ENCODE results near the gene PARP12.

PARP12 gene

DNA sequence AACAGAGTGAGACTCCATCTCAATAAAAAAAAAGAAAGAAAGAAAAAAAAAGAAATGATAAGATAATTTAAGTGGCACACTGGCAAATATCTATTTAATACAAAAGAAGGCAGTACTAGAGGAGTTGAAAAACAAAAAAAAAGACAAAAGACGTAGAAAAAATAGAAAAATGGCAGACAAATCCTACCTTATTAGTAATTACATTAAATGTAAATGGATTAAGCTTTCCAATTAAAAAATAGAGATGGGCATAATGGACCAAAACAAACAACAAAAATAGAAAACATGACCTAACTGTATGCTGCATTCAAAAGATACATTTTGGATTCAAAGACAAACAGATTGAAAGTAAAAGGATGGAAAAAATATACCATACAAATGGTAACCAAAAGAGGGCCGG is 5.3 kb upstream of the PARP12 start:
- no peak for TF ChIP-seq SIN3A (IDR thresholded peaks at IDR 0.05; ENCODE audit: borderline replicate concordance, insufficient read depth, low read length)
- no peak for TF ChIP-seq TAF1 (IDR thresholded peaks at IDR 0.05; ENCODE audit: borderline replicate concordance, insufficient read depth, low read length)
- TF ChIP-seq, protein P1, sequence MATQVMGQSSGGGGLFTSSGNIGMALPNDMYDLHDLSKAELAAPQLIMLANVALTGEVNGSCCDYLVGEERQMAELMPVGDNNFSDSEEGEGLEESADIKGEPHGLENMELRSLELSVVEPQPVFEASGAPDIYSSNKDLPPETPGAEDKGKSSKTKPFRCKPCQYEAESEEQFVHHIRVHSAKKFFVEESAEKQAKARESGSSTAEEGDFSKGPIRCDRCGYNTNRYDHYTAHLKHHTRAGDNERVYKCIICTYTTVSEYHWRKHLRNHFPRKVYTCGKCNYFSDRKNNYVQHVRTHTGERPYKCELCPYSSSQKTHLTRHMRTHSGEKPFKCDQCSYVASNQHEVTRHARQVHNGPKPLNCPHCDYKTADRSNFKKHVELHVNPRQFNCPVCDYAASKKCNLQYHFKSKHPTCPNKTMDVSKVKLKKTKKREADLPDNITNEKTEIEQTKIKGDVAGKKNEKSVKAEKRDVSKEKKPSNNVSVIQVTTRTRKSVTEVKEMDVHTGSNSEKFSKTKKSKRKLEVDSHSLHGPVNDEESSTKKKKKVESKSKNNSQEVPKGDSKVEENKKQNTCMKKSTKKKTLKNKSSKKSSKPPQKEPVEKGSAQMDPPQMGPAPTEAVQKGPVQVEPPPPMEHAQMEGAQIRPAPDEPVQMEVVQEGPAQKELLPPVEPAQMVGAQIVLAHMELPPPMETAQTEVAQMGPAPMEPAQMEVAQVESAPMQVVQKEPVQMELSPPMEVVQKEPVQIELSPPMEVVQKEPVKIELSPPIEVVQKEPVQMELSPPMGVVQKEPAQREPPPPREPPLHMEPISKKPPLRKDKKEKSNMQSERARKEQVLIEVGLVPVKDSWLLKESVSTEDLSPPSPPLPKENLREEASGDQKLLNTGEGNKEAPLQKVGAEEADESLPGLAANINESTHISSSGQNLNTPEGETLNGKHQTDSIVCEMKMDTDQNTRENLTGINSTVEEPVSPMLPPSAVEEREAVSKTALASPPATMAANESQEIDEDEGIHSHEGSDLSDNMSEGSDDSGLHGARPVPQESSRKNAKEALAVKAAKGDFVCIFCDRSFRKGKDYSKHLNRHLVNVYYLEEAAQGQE (IDR thresholded peaks at IDR 0.05; ENCODE audit: insufficient read depth in 1 of 2, low read depth in 2 of 2, low read length in 2 of 2): no peak
- no peak for TF ChIP-seq FOXP2 (optimal IDR thresholded peaks at IDR 0.05; ENCODE audit: borderline replicate concordance, extremely low read depth, extremely low read length, insufficient read depth)
- no peak for TF ChIP-seq POLR2AphosphoS5 (IDR thresholded peaks at IDR 0.05; ENCODE audit: low read depth, low read length)

GRCh38 chr7:140067052-140067451 is 4.3 kb upstream of the PARP12 start:
- TF ChIP-seq TAF1 (IDR thresholded peaks at IDR 0.05; ENCODE audit: borderline replicate concordance, insufficient read depth, low read length) (no peak), FOXP2 (optimal IDR thresholded peaks at IDR 0.05; ENCODE audit: borderline replicate concordance, extremely low read depth, extremely low read length, insufficient read depth) (no peak), SIN3A (IDR thresholded peaks at IDR 0.05; ENCODE audit: borderline replicate concordance, insufficient read depth, low read length) (no peak), POLR2AphosphoS5 (IDR thresholded peaks at IDR 0.05; ENCODE audit: low read depth, low read length) (no peak)
- TF ChIP-seq, protein P1 (IDR thresholded peaks at IDR 0.05; ENCODE audit: insufficient read depth in 1 of 2, low read depth in 2 of 2, low read length in 2 of 2): no peak

DNA sequence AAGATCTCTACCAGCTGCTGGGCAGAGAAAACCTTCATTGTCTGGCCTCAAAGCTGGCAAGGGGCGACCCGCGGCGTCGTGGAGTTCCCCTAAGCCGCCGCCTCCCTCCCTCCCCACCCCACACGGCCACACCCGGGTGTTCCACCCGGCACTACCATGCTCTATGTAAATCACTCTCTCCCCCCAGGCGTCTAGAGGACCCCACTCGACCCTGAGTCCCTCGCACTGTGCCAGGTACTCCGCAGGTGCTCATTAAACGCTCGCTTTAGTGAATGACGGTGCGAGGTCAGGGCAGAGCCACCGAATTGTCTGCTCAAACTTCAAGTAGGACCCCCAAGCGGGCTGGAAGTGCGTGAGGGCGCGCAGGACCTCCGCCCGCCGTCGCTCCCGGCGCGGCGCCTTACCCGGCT is 628 bp downstream of the PARP12 start:
- no peak for TF ChIP-seq FOXP2 (optimal IDR thresholded peaks at IDR 0.05; ENCODE audit: borderline replicate concordance, extremely low read depth, extremely low read length, insufficient read depth)
- no peak for TF ChIP-seq SIN3A (IDR thresholded peaks at IDR 0.05; ENCODE audit: borderline replicate concordance, insufficient read depth, low read length)
- TF ChIP-seq TAF1 (IDR thresholded peaks at IDR 0.05; ENCODE audit: borderline replicate concordance, insufficient read depth, low read length): no peak
- TF ChIP-seq, protein P1 (IDR thresholded peaks at IDR 0.05; ENCODE audit: insufficient read depth in 1 of 2, low read depth in 2 of 2, low read length in 2 of 2): no peak
- TF ChIP-seq POLR2AphosphoS5 (IDR thresholded peaks at IDR 0.05; ENCODE audit: low read depth, low read length): no peak

DNA sequence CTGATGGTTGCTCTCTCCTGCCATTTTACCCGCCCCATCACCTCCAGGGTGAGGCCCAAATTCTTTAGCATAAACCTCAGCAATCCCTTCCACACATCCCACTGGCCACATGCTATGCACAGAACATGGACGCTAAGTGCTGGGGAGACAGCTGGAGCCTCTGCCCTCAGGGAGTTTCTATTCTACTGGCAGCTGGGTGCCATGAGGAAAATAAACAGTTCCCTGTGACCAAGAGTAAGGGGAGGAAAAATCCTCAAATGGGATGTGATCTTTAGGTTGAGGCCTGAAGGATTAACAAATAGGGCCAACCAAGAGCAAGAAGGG is 1.2 kb downstream of the PARP12 start:
- TF ChIP-seq FOXP2 (optimal IDR thresholded peaks at IDR 0.05; ENCODE audit: borderline replicate concordance, extremely low read depth, extremely low read length, insufficient read depth) (no peak), SIN3A (IDR thresholded peaks at IDR 0.05; ENCODE audit: borderline replicate concordance, insufficient read depth, low read length) (no peak), TAF1 (IDR thresholded peaks at IDR 0.05; ENCODE audit: borderline replicate concordance, insufficient read depth, low read length) (no peak), POLR2AphosphoS5 (IDR thresholded peaks at IDR 0.05; ENCODE audit: low read depth, low read length) (no peak)
- TF ChIP-seq, protein P1 (IDR thresholded peaks at IDR 0.05; ENCODE audit: insufficient read depth in 1 of 2, low read depth in 2 of 2, low read length in 2 of 2): no peak

All from PFSK-1 (cell line).